K562 (cell line): ENCODE results near the gene PLCL2. TPM values are rescaled to one million over a fixed set of nuclear protein-coding genes. Genes with fewer than 3 reads are reported as not detected.

ENCODE experiments used
- ATAC-seq: fragments of 200-7000 bp; cut with Tn5 transposase; 3 replicates; pipeline ENCODE4 v1.9.1; 2020; ENCODE audit warnings: moderate library complexity
- BruUV-seq: library from RNA; stranded (reverse); fragments of 400-500 nt; replicated peaks from 2 replicates; lab custom pipeline; 2021; lab: Mats Ljungman, UMichigan
- CTCF ChIA-PET: fragments of 300-600 bp; formaldehyde crosslinking; extraction: SDS; loops from one replicate; lab custom pipeline; 2021; ENCODE audit warnings: low intra/inter-chr PET ratio; lab: Yijun Ruan, JAX
- POLR2A ChIA-PET: fragments of 300-600, 350-650 bp; sonication (Branson Sonifier 250); formaldehyde crosslinking; extraction: SDS; loops from one replicate; lab custom pipeline; 2021; ENCODE audit warnings: antibody characterized with exemption, inconsistent platforms; lab: Yijun Ruan, JAX
- DNase-seq, 4 experiments: peaks; one replicate each; pipeline versions ENCODE4 v3.0.0 to v3.0.0-alpha.2; 2011 to 2018; ENCODE audit warnings: low spot score in 3 of 4, mixed read lengths in 3 of 4; ENCODE audit errors: extremely low read depth in 1 of 4
- FAIRE-seq: peaks from 2 replicates; lab custom pipeline; 2011; peaks lifted over from hg19 to GRCh38; lab: Jason Lieb, UNC
- H2AFZ ChIP-seq: 2 replicates; pipeline ENCODE4 v1.6.0; 2011; ENCODE audit warnings: low read depth, low read length, control low read depth, inconsistent platforms
- H3K27ac ChIP-seq: fragments of 200-600 bp; 3 replicates; pipeline ENCODE4 v1.8.0; 2011; ENCODE audit warnings: low read depth, mild to moderate bottlenecking, control low read depth, inconsistent platforms, low read length, moderate library complexity, mixed read lengths; ENCODE audit errors: extremely low read depth
- H3K27me3 ChIP-seq, 2 experiments: fragments of 300-600 bp in 1 of 2; 2 replicates in 1 of 2; 3 replicates in 1 of 2; pipeline versions ENCODE4 v1.6.0 to v1.8.0; 2011; ENCODE audit warnings: inconsistent platforms in 2 of 2, low read length in 2 of 2, mild to moderate bottlenecking in 1 of 2, mixed read lengths in 1 of 2, moderate library complexity in 1 of 2; ENCODE audit not compliant: control insufficient read depth in 2 of 2, insufficient read depth in 2 of 2
- H3K36me3 ChIP-seq: fragments of 300-600 bp; 3 replicates; pipeline ENCODE4 v1.8.0; 2011; ENCODE audit warnings: mild to moderate bottlenecking, low read length, inconsistent platforms; ENCODE audit not compliant: control insufficient read depth, insufficient read depth
- H3K4me1 ChIP-seq, 2 experiments: fragments of 200-600 bp in 1 of 2; replicated peaks in 1 of 2; 2 replicates in 1 of 2; 3 replicates in 1 of 2; pipeline versions ENCODE4 v1.5.1 to v1.8.0; 2011; ENCODE audit warnings: inconsistent platforms in 2 of 2, low read length in 2 of 2, mild to moderate bottlenecking in 1 of 2, mixed read lengths in 1 of 2, moderate library complexity in 1 of 2; ENCODE audit not compliant: control insufficient read depth in 2 of 2, insufficient read depth in 2 of 2
- H3K4me2 ChIP-seq: 2 replicates; pipeline ENCODE4 v1.6.1; 2011; ENCODE audit warnings: low read length, control low read depth, inconsistent platforms, mixed read lengths; ENCODE audit not compliant: insufficient read depth
- H3K4me3 ChIP-seq: fragments of 200-600 bp; sonication (generic), shearing (Covaris generic); 2 replicates; pipeline ENCODE4 v1.5.1; 2016; ENCODE audit warnings: control low read depth, inconsistent platforms
- H3K79me2 ChIP-seq: fragments of 200-600 bp; 3 replicates; pipeline ENCODE4 v1.8.0; 2011; ENCODE audit warnings: low read length, inconsistent platforms; ENCODE audit not compliant: control insufficient read depth, insufficient read depth
- H3K9ac ChIP-seq, 2 experiments: 2 replicates each; pipeline versions ENCODE4 v1.6.0 to v1.6.1; 2011; ENCODE audit warnings: low read depth in 2 of 2, low read length in 2 of 2, control low read depth in 1 of 2, inconsistent platforms in 1 of 2, mild to moderate bottlenecking in 1 of 2, mixed read lengths in 1 of 2; ENCODE audit not compliant: insufficient read depth in 1 of 2
- H3K9me1 ChIP-seq: one replicate; pipeline ENCODE4 v1.6.0; 2011; ENCODE audit warnings: inconsistent platforms, mild to moderate bottlenecking, low read length, moderate library complexity; ENCODE audit not compliant: control insufficient read depth, insufficient read depth
- H3K9me3 ChIP-seq: replicated peaks from 2 replicates; pipeline ENCODE4 v1.5.1; 2011; ENCODE audit warnings: low read depth, low read length, inconsistent platforms; ENCODE audit not compliant: control insufficient read depth, insufficient read depth
- H4K20me1 ChIP-seq: replicated peaks from 2 replicates; pipeline ENCODE4 v1.6.1; 2011; ENCODE audit warnings: low read length, inconsistent platforms, mixed read lengths; ENCODE audit not compliant: control insufficient read depth, insufficient read depth
- AFF1 ChIP-seq, 2 experiments: fragments of 450-650 bp; IDR thresholded peaks; 2 replicates each; pipeline ENCODE4 v1.6.1; 2018; ENCODE audit warnings: mild to moderate bottlenecking in 2 of 2, low read depth in 1 of 2; ENCODE audit not compliant: partially characterized antibody in 2 of 2
- ARID3B ChIP-seq: fragments of 250-450 bp; sonication (Bioruptor Pico); IDR thresholded peaks from 2 replicates; pipeline ENCODE4 v1.4.0; 2020; ENCODE audit warnings: borderline replicate concordance
- BACH1 ChIP-seq: fragments of 200-800 bp; sonication (Bioruptor generic); IDR thresholded peaks from 2 replicates; pipeline ENCODE4 v1.6.1; 2016; ENCODE audit warnings: missing genetic modification characterization, missing compliant biosample characterization
- CHD4 ChIP-seq: fragments of 200-600 bp; sonication (generic); IDR thresholded peaks from 3 replicates; pipeline ENCODE4 v1.6.1; 2012; ENCODE audit warnings: low read depth, mild to moderate bottlenecking, mixed read lengths, low read length, inconsistent platforms; ENCODE audit not compliant: insufficient read depth, insufficient replicate concordance, poor library complexity, severe bottlenecking
- HNRNPL ChIP-seq: fragments of 200-400 bp; formaldehyde crosslinking; IDR thresholded peaks from 2 replicates; pipeline ENCODE4 v1.6.1; 2017; ENCODE audit warnings: low read depth, mild to moderate bottlenecking, low read length
- KDM1A ChIP-seq, 2 experiments: fragments of 450-650 bp; IDR thresholded peaks; 2 replicates each; pipeline ENCODE4 v1.6.1; 2016; ENCODE audit warnings: mild to moderate bottlenecking in 2 of 2
- KDM4B ChIP-seq, 2 experiments: fragments of 450-650 bp in 1 of 2; sonication (generic) in 1 of 2; IDR thresholded peaks; 2 replicates each; pipeline ENCODE4 v1.6.1; 2016 to 2017; ENCODE audit warnings: borderline replicate concordance in 2 of 2, antibody characterized with exemption in 1 of 2, low read depth in 1 of 2, mild to moderate bottlenecking in 1 of 2
- SMARCA4 ChIP-seq: fragments of 450-650 bp; IDR thresholded peaks from 2 replicates; pipeline ENCODE4 v1.6.1; 2016
- XRCC5 ChIP-seq: fragments of 200-400 bp; formaldehyde crosslinking; IDR thresholded peaks from 2 replicates; pipeline ENCODE4 v1.6.1; 2017; ENCODE audit warnings: low read depth, mild to moderate bottlenecking, low read length
- ZNF561 ChIP-seq: fragments of 450-650 bp; formaldehyde crosslinking; conservative IDR thresholded peaks from 2 replicates; pipeline ENCODE4 v1.4.0; 2020; ENCODE audit warnings: mild to moderate bottlenecking, moderate library complexity
- ZNF592 ChIP-seq: fragments of 450-650 bp; IDR thresholded peaks from 2 replicates; pipeline ENCODE4 v1.6.1; 2017; ENCODE audit warnings: antibody characterized with exemption, mild to moderate bottlenecking
- WGBS: fragments of 100-300 bp; shearing (Covaris generic); methylation state at CpG from one replicate; pipeline ENCODE4 v1.1.6; 2016; ENCODE audit warnings: low coverage, mixed read lengths; ENCODE audit not compliant: insufficient coverage; ENCODE audit errors: missing lambda C conversion rate; 5-methylcytosine and 5-hydroxymethylcytosine counted together
- in situ Hi-C: fragments of 300-500 bp; cut with MboI; formaldehyde crosslinking; loops from 4 replicates; pipeline ENCODE4 v1.15.0; 2018; ENCODE audit warnings: inconsistent platforms, mixed read lengths
- intact Hi-C: fragments of 100-400 bp; cut with micrococcal nuclease; formaldehyde crosslinking; loops from 2 replicates; pipeline ENCODE4 v1.14.2; 2022
- polyA plus RNA-seq, 8 experiments: library from polyadenylated mRNA; depleted of rRNA in 4 of 8; stranded (reverse) in 5 of 8; unstranded in 3 of 8; fragments of >200 nt; fragmentation: Nextera tagmentation in 2 of 8; fragmentation: Illumina TruSeq in 1 of 8; extraction: Ambion mirVana in 2 of 8; extraction: Trizol in 1 of 8; gene quantifications; 2 replicates each; pipeline versions ENCODE4 v1.2.1 to v1.2.3, GENCODE V29; 2011 to 2014; ENCODE audit warnings: inconsistent platforms in 1 of 8, missing spikeins in 1 of 8
- total RNA-seq, 7 experiments: library from RNA; depleted of rRNA in 6 of 7; stranded (reverse); fragments of >200 nt in 6 of 7; fragmentation: Illumina TruSeq in 2 of 7; extraction: Trizol in 2 of 7; gene quantifications; 2 replicates each; pipeline versions ENCODE4 v1.2.1 to v1.2.3, GENCODE V29; 2011 to 2021; ENCODE audit warnings: low replicate concordance in 1 of 7

The PLCL2 gene
- total and polyA plus RNA-seq, 9 of the 15 experiments (the other 6 are each of a cell fraction or from before 2014, with no cell fraction given): 0.03 to 0.18 (median 0.11) TPM; not detected in 2

- POLR2A ChIA-PET: interaction anchor here (0.7 to 1.1 kb wide), 2 partner anchors 18 to 48 kb away, joined by 3 to 4 read pairs; no protein-coding TSS in a partner anchor
- Histone ChIP-seq H3K79me2 (no peaks in the 10 kb centered on the region), H4K20me1 (no peaks in the 10 kb centered on the region), H3K27ac (no peak overlapping the region), H3K9me3 (no peaks in the 10 kb centered on the region), H2AFZ (no peak overlapping the region), H3K4me3 (no peak overlapping the region), H3K9ac (no peak overlapping the region), H3K4me1 (no peaks in the 10 kb centered on the region), H3K36me3 (no peaks in the 10 kb centered on the region), H3K4me2 (no peak overlapping the region), H3K9me1 (no peaks in the 10 kb centered on the region), H3K27me3 (peaks cover 9 to 19% of the 10 kb centered on the region in 2 experiments)
- FAIRE-seq (no peak), ATAC-seq (no peak), DNase-seq (no peak)
- WGBS: 2% methylated on average over 5 of the region's 5 CpGs
- CTCF ChIA-PET: no interaction called here
- in situ Hi-C loops: no loop called here
- no TSS peak for BruUV-seq
- intact Hi-C loops: no loop called here
- TF ChIP-seq XRCC5 (no peak), KDM4B (IDR thresholded peaks at IDR 0.05; ENCODE audit: borderline replicate concordance in 2 of 2, low read depth in 1 of 2) (no peak), ARID3B (no peak), AFF1 (IDR thresholded peaks at IDR 0.05; ENCODE audit: low read depth in 1 of 2, partially characterized antibody in 2 of 2) (no peak), ZNF592 (no peak), BACH1 (tag) (no peak), ZNF561 (CRISPR knock-in tag) (no peak), KDM1A (IDR thresholded peaks at IDR 0.05) (no peak), SMARCA4 (no peak), CHD4 (no peak), HNRNPL (no peak)
These were observed 6.0 kb downstream of the PLCL2 start for GRCh38 chr3:16890597-16891333.
